Bone marrow (tissue), 2 donors: ENCODE measurements around the gene PICALM.
"Not testable (repeated sequence)": the region's sequence is repeated elsewhere in the genome, so short reads cannot be mapped to it uniquely, and the experiment has no call there.

ENCODE experiments used
- DNase-seq, 2 donors: peaks; one replicate each; lab custom pipeline; 2025; lab: John Stamatoyannopoulos, UW

The PICALM gene

GRCh38 chr11:85976525-85976924 is 92.4 kb downstream of the PICALM start:
- DNase-seq, result no peak

- no peak for DNase-seq
These were observed 94.8 kb downstream of the PICALM start for GRCh38 chr11:85974122-85974521.

- no peak for DNase-seq
These were observed 98.3 kb downstream of the PICALM start for GRCh38 chr11:85970593-85970992.

- no peak for DNase-seq
These were observed 101.4 kb downstream of the PICALM start for GRCh38 chr11:85967457-85967856.

- DNase-seq, result no peak
These were observed 103.7 kb downstream of the PICALM start for GRCh38 chr11:85965202-85965601.

GRCh38 chr11:85961930-85962363 is 106.9 kb downstream of the PICALM start:
- DNase-seq, result no peak

GRCh38 chr11:85961130-85961529 is 107.8 kb downstream of the PICALM start:
- no peak for DNase-seq

GRCh38 chr11:85960678-85961077 is 108.2 kb downstream of the PICALM start:
- no peak for DNase-seq

GRCh38 chr11:85955531-85955930 is 113.4 kb downstream of the PICALM start:
- no peak for DNase-seq

- DNase-seq, result no peak
These were observed 115.3 kb downstream of the PICALM start for GRCh38 chr11:85953491-85954143.

GRCh38 chr11:85952108-85952485 is 116.8 kb downstream of the PICALM start:
- not testable (repeated sequence) for DNase-seq

GRCh38 chr11:85951428-85952107 is 117.3 kb downstream of the PICALM start:
- DNase-seq, result no peak

- DNase-seq, result no peak
These were observed 117.9 kb downstream of the PICALM start for GRCh38 chr11:85951049-85951405.

GRCh38 chr11:85950317-85951048 is 118.4 kb downstream of the PICALM start:
- no peak for DNase-seq

GRCh38 chr11:85949798-85950197 is 119.1 kb downstream of the PICALM start:
- no peak for DNase-seq

GRCh38 chr11:85948884-85949283 is 120.0 kb downstream of the PICALM start:
- no peak for DNase-seq

- peak in 1 of 2 donors; percentile 65 for DNase-seq
These were observed 121.2 kb downstream of the PICALM start for GRCh38 chr11:85947431-85948272.

GRCh38 chr11:85946221-85946620 is 122.7 kb downstream of the PICALM start:
- DNase-seq, result no peak

GRCh38 chr11:85945788-85946187 is 123.1 kb downstream of the PICALM start:
- no peak for DNase-seq

- DNase-seq, result no peak
These were observed 123.6 kb downstream of the PICALM start for GRCh38 chr11:85945296-85945695.

- DNase-seq, result peak in 1 of 2 donors; percentile 53
These were observed 127.4 kb downstream of the PICALM start for GRCh38 chr11:85941380-85941973.
